Measurements from ENCODE around the gene SLC6A8. TPM values are rescaled to one million over a fixed set of nuclear protein-coding genes. Genes with fewer than 3 reads are reported as not detected.
"Not testable (repeated sequence)": the region's sequence is repeated elsewhere in the genome, so short reads cannot be mapped to it uniquely, and the experiment has no call there.

SLC6A8 gene
- total and polyA plus RNA-seq, 9 donors: 6.3 to 23.5 (median 11.4) TPM

- H3K4me3 ChIP-seq: no peak overlapping the region
- H3K27ac ChIP-seq: no peak overlapping the region
- intact Hi-C loops (cut with DNase I): no loop called here
- 77 to 87% (median 86%) methylated on average over 14 to 16 of the region's 16 CpGs for WGBS, 3 donors
- H3K9me3 ChIP-seq: no peaks in the 10 kb centered on the region
- no peak for DNase-seq
- H3K27me3 ChIP-seq: no peaks in the 10 kb centered on the region
- no peaks in the 10 kb centered on the region for H3K4me1 ChIP-seq (ENCODE audit: insufficient read depth)
- TF ChIP-seq POLR2A (IDR thresholded peaks at IDR 0.05): no peak
- no peak for TF ChIP-seq EP300 (IDR thresholded peaks at IDR 0.05)
- TF ChIP-seq, protein P1, sequence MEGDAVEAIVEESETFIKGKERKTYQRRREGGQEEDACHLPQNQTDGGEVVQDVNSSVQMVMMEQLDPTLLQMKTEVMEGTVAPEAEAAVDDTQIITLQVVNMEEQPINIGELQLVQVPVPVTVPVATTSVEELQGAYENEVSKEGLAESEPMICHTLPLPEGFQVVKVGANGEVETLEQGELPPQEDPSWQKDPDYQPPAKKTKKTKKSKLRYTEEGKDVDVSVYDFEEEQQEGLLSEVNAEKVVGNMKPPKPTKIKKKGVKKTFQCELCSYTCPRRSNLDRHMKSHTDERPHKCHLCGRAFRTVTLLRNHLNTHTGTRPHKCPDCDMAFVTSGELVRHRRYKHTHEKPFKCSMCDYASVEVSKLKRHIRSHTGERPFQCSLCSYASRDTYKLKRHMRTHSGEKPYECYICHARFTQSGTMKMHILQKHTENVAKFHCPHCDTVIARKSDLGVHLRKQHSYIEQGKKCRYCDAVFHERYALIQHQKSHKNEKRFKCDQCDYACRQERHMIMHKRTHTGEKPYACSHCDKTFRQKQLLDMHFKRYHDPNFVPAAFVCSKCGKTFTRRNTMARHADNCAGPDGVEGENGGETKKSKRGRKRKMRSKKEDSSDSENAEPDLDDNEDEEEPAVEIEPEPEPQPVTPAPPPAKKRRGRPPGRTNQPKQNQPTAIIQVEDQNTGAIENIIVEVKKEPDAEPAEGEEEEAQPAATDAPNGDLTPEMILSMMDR (IDR thresholded peaks at IDR 0.05): no peak
- H3K36me3 ChIP-seq: no peaks in the 10 kb centered on the region
Observed at GRCh38 chrX:153697924-153698865, 10.5 kb downstream of the SLC6A8 start.

GRCh38 chrX:153699210-153699783, 11.6 kb downstream of the SLC6A8 start:
- H3K4me1 ChIP-seq (ENCODE audit: insufficient read depth); intact Hi-C loops (cut with DNase I); H3K36me3 ChIP-seq; DNase-seq; H3K27me3 ChIP-seq; H3K4me3 ChIP-seq; H3K27ac ChIP-seq; H3K9me3 ChIP-seq: not testable (repeated sequence)
- 79 to 85% (median 82%) methylated on average over 16 of the region's 16 CpGs for WGBS, 3 donors

DNA sequence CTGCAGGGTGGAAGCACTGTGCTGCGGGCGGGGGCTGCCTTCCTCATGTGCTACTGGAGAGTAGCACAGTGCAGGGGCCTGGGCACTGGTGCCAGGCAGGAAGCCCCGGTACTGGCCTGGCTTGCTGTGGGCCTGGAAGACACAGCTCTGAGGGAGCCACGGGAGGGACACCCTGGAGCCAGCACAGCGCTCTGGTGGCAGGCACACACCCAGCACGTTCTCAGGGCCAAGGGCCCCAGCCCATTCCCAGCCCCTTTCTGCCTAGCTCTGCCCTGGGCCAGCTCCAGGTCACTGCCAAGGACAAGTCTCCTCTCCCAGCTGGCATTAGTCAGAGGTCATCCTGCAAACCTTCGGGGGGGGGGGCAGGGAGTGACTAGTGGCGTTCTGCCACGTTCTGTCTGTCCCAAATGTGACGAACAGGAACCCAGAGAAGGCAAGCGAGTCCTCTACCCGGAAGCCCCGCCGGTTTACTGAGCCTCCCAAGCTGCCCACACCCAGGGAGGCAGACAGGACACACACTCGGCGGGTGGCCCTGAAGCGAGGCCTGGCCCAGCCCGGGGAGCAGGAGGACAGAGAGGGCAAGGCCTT, 12.2 kb downstream of the SLC6A8 start:
- intact Hi-C loops (cut with DNase I); DNase-seq; H3K4me1 ChIP-seq (ENCODE audit: insufficient read depth); H3K27me3 ChIP-seq; H3K9me3 ChIP-seq; H3K36me3 ChIP-seq; H3K27ac ChIP-seq; H3K4me3 ChIP-seq: not testable (repeated sequence)
- 64 to 82% (median 64%) methylated on average over 18 of the region's 18 CpGs for WGBS, 3 donors

GRCh38 chrX:153700376-153700945, 12.7 kb downstream of the SLC6A8 start:
- no peak for DNase-seq
- Histone ChIP-seq H3K36me3 (no peaks in the 10 kb centered on the region), H3K9me3 (no peaks in the 10 kb centered on the region), H3K27ac (no peak overlapping the region), H3K4me1 (ENCODE audit: insufficient read depth) (no peaks in the 10 kb centered on the region), H3K27me3 (no peaks in the 10 kb centered on the region), H3K4me3 (no peak overlapping the region)
- 74 to 81% (median 76%) methylated on average over 15 of the region's 15 CpGs for WGBS, 3 donors
- TF ChIP-seq POLR2A (IDR thresholded peaks at IDR 0.05): no peak
- intact Hi-C loops (cut with DNase I): no loop called here

DNA sequence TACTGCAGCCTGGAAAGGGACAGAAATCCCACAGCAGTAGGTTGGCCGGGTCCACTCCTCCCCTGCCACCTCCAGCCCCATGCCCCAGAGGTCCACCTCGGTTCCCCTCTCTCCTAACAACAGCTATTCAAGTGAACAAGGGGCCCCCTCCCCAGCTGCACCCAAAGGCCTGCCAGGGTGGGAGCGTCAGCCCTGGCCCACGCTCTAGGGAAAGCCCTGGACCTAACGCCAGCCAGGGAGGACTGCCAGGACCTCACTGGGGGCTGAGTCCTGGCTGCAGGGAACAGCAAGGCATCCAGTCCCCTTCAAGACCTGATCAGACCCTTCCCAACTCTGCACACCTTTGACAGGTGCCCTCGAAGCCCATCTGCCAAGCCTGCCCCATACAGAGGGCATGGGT, 13.2 kb downstream of the SLC6A8 start:
- intact Hi-C loops (cut with DNase I): no loop called here
- H3K36me3 ChIP-seq: no peaks in the 10 kb centered on the region

More for the DNA sequence above, 13.2 kb downstream of the SLC6A8 start:
- TF ChIP-seq, protein P1 (IDR thresholded peaks at IDR 0.05): no peak
- no peak for TF ChIP-seq EP300 (IDR thresholded peaks at IDR 0.05)
- no peak for TF ChIP-seq POLR2A (IDR thresholded peaks at IDR 0.05)
- H3K27ac ChIP-seq: no peak overlapping the region
- H3K9me3 ChIP-seq: no peaks in the 10 kb centered on the region
- no peaks in the 10 kb centered on the region for H3K27me3 ChIP-seq
- no peaks in the 10 kb centered on the region for H3K4me1 ChIP-seq (ENCODE audit: insufficient read depth)
- WGBS, 3 donors: 71 to 85% (median 78%) methylated on average over 4 to 6 of the region's 6 CpGs
- DNase-seq: no peak
- no peak overlapping the region for H3K4me3 ChIP-seq
